PC-9 (cell line): ENCODE measurements around the gene MLST8. TPM values are rescaled to one million over a fixed set of nuclear protein-coding genes. Genes with fewer than 3 reads are reported as not detected.

Source experiments
- BruUV-seq: library from RNA; stranded (reverse); fragments of 400-500 nt; replicated peaks from 2 replicates; lab custom pipeline; 2021; lab: Mats Ljungman, UMichigan
- CTCF ChIA-PET: fragments of 300-600 bp; sonication (Branson Sonifier 250); formaldehyde crosslinking; loops from one replicate; lab custom pipeline; 2022; ENCODE audit warnings: antibody characterized with exemption; lab: Charles Lee
- POLR2A ChIA-PET: fragments of 300-600 bp; sonication (Branson Sonifier 250); formaldehyde crosslinking; loops from one replicate; lab custom pipeline; 2022; ENCODE audit warnings: antibody characterized with exemption; ENCODE audit not compliant: unreplicated experiment; lab: Charles Lee
- DNase-seq, 2 experiments: peaks; one replicate each; pipeline versions ENCODE4 v3.0.0 to v3.0.0-alpha.2; 2015 to 2022; ENCODE audit warnings: mixed read lengths in 1 of 2
- H2AFZ ChIP-seq: fragments of 200-600 bp; sonication (generic); 2 replicates; pipeline ENCODE4 v1.8.1; 2017; ENCODE audit warnings: antibody characterized with exemption
- H3F3A ChIP-seq: fragments of 200-600 bp; sonication (generic); 2 replicates; pipeline ENCODE4 v1.8.1; 2017; ENCODE audit warnings: antibody characterized with exemption, mild to moderate bottlenecking, low read depth; ENCODE audit not compliant: insufficient read depth
- H3K27ac ChIP-seq: fragments of 200-600 bp; sonication (generic); 2 replicates; pipeline ENCODE4 v1.6.1; 2016; ENCODE audit warnings: mixed run types
- H3K27me3 ChIP-seq: fragments of 200-600 bp; sonication (generic); 2 replicates; pipeline ENCODE4 v1.6.1; 2016; ENCODE audit warnings: low read depth, mixed run types; ENCODE audit not compliant: insufficient read depth
- H3K36me3 ChIP-seq: fragments of 200-600 bp; sonication (generic); 2 replicates; pipeline ENCODE4 v1.6.1; 2016; ENCODE audit warnings: low read depth, mixed run types
- H3K4me1 ChIP-seq: fragments of 200-600 bp; sonication (generic); replicated peaks from 2 replicates; pipeline ENCODE4 v1.6.1; 2016; ENCODE audit warnings: mixed run types; ENCODE audit not compliant: insufficient read depth
- H3K4me2 ChIP-seq: fragments of 200-600 bp; sonication (generic); 2 replicates; pipeline ENCODE4 v1.6.1; 2017; ENCODE audit warnings: mixed run types
- H3K4me3 ChIP-seq: fragments of 200-600 bp; sonication (generic); 2 replicates; pipeline ENCODE4 v1.6.1; 2016; ENCODE audit warnings: mixed run types
- H3K79me2 ChIP-seq: fragments of 200-600 bp; sonication (generic); 2 replicates; pipeline ENCODE4 v1.6.1; 2017; ENCODE audit warnings: low read depth, mixed run types
- H3K9me2 ChIP-seq: fragments of 200-600 bp; sonication (generic); 2 replicates; pipeline ENCODE4 v1.8.1; 2017; ENCODE audit warnings: mild to moderate bottlenecking; ENCODE audit not compliant: insufficient read depth
- H3K9me3 ChIP-seq: fragments of 200-600 bp; sonication (generic); 2 replicates; pipeline ENCODE4 v1.8.1; 2016; ENCODE audit warnings: low read depth; ENCODE audit not compliant: insufficient read depth
- H4K20me1 ChIP-seq: fragments of 200-600 bp; sonication (generic); 2 replicates; pipeline ENCODE4 v1.8.1; 2017; ENCODE audit not compliant: insufficient read depth
- EZH2 ChIP-seq: fragments of 200-600 bp; sonication (generic); IDR thresholded peaks from 2 replicates; pipeline ENCODE4 v1.8.0; 2017; ENCODE audit warnings: antibody characterized with exemption, low read depth
- intact Hi-C: fragments of 100-400 bp; cut with micrococcal nuclease; formaldehyde crosslinking; loops from one replicate; pipeline ENCODE4 v1.10.0; 2022; ENCODE audit not compliant: unreplicated experiment
- total RNA-seq: library from RNA; stranded (reverse); gene quantifications from 2 replicates; pipeline ENCODE4 v1.2.3, GENCODE V29; 2021
- TF ChIP-seq, protein P1 (sequence below): fragments of 200-600 bp; sonication (generic); conservative IDR thresholded peaks from 2 replicates; pipeline ENCODE4 v1.6.1; 2017; ENCODE audit warnings: mixed run types, antibody characterized with exemption, mild to moderate bottlenecking, moderate library complexity

Gene MLST8
- total RNA-seq, 1 experiment from 2014 or later, result 66.3 TPM

- CTCF ChIA-PET, result interaction anchor here (0.6 kb wide), 1 partner anchor 29 kb away, joined by 4 read pairs; no protein-coding TSS in a partner anchor
- POLR2A ChIA-PET, result interaction anchor here (0.7 kb wide), 1 partner anchor 221 kb away, joined by 8 read pairs; no protein-coding TSS in a partner anchor
- DNase-seq, result no peak
Measured at GRCh38 chr16:2177561-2177960, 27.7 kb upstream of the MLST8 start.

DNA sequence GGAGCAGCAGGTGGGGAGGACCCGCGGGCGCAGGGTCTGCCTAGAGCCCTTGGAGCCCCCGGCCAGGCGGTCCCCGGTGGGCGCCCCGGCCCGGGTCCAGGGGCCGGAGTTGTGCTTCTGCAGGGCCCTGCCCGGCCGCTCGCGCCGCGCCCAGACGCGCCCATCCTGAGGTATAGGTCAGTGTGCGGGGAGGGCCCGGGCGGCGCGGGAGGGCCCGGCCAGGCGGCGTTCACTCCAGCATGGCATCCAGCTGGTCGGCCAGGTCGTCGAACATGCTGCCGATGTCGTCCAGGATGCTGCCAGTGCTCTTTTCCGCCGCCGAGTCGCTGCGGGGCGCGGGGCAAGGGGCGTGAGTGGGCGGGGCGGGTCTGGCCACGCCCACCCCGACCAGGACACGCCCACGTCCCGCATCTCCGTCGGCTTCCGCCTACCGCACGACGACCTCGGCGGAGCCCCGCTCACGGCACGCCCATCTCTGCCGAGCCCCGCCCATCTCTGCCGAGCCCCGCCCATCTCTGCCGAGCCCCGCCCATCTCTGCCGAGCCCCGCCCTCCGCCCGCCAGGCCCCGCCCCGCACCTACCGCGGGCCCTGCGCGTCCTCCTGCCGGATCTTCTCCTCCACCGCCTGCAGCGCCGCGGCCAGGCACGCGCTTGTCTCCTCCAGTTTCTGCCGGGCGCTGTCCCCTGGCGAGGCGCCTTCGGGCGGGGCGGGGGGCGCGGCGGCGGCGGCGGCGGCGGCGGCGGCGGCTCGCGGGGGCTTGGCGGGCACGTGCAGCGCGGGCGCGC is 26.7 kb upstream of the MLST8 start:
- H4K20me1 ChIP-seq, result 0 out of 2 replicates have a peak, but pooled peaks cover 5% of the 10 kb centered on the region
- BruUV-seq, result no TSS peak
- H3K27me3 ChIP-seq, result no peaks in the 10 kb centered on the region
- H3K4me3 ChIP-seq, result no peak overlapping the region
- intact Hi-C loops, result no loop called here
- no peaks in the 10 kb centered on the region for H3K36me3 ChIP-seq
- H3K9me3 ChIP-seq, result no peaks in the 10 kb centered on the region
- TF ChIP-seq, protein P1, sequence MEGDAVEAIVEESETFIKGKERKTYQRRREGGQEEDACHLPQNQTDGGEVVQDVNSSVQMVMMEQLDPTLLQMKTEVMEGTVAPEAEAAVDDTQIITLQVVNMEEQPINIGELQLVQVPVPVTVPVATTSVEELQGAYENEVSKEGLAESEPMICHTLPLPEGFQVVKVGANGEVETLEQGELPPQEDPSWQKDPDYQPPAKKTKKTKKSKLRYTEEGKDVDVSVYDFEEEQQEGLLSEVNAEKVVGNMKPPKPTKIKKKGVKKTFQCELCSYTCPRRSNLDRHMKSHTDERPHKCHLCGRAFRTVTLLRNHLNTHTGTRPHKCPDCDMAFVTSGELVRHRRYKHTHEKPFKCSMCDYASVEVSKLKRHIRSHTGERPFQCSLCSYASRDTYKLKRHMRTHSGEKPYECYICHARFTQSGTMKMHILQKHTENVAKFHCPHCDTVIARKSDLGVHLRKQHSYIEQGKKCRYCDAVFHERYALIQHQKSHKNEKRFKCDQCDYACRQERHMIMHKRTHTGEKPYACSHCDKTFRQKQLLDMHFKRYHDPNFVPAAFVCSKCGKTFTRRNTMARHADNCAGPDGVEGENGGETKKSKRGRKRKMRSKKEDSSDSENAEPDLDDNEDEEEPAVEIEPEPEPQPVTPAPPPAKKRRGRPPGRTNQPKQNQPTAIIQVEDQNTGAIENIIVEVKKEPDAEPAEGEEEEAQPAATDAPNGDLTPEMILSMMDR, result no peak
- TF ChIP-seq EZH2, result no peak
- CTCF ChIA-PET, result no interaction called here
- H3K79me2 ChIP-seq, result no peaks in the 10 kb centered on the region
- no peaks in the 10 kb centered on the region; the same call in 1 of the 2 replicates for H3F3A ChIP-seq
- POLR2A ChIA-PET, result interaction anchor here (0.7 kb wide), 1 partner anchor 222 kb away, joined by 8 read pairs; no protein-coding TSS in a partner anchor
- DNase-seq, result no peak
- no peak overlapping the region for H3K27ac ChIP-seq
- no peak overlapping the region for H2AFZ ChIP-seq
- H3K4me2 ChIP-seq, result no peak overlapping the region
- H3K4me1 ChIP-seq, result no peaks in the 10 kb centered on the region
- no peaks in the 10 kb centered on the region for H3K9me2 ChIP-seq

More at GRCh38 chr16:2177561-2177960, 27.7 kb upstream of the MLST8 start:
- Histone ChIP-seq H3K4me3 (no peak overlapping the region), H2AFZ (no peak overlapping the region), H3K4me2 (no peak overlapping the region), H3F3A (no peaks in the 10 kb centered on the region; the same call in 1 of the 2 replicates), H3K36me3 (no peaks in the 10 kb centered on the region), H3K79me2 (no peaks in the 10 kb centered on the region), H3K27ac (no peak overlapping the region), H3K4me1 (no peaks in the 10 kb centered on the region), H3K9me2 (no peaks in the 10 kb centered on the region), H4K20me1 (0 out of 2 replicates have a peak, but pooled peaks cover 5% of the 10 kb centered on the region), H3K27me3 (no peaks in the 10 kb centered on the region), H3K9me3 (no peaks in the 10 kb centered on the region)
- TSS peak; percentile 82 for BruUV-seq
- intact Hi-C loops, result no loop called here
- TF ChIP-seq EZH2, result no peak
- TF ChIP-seq, protein P1, result no peak

- TF ChIP-seq, protein P1, result no peak
- TF ChIP-seq EZH2, result no peak
- H3K4me3 ChIP-seq, result no peak overlapping the region
Measured at GRCh38 chr16:2179107-2179501, 26.1 kb upstream of the MLST8 start.

More at GRCh38 chr16:2179107-2179501, 26.1 kb upstream of the MLST8 start:
- Histone ChIP-seq H4K20me1 (0 out of 2 replicates have a peak, but pooled peaks cover 5% of the 10 kb centered on the region), H3K4me2 (no peak overlapping the region), H3K36me3 (no peaks in the 10 kb centered on the region), H2AFZ (no peak overlapping the region), H3F3A (no peaks in the 10 kb centered on the region; the same call in 1 of the 2 replicates), H3K9me2 (no peaks in the 10 kb centered on the region), H3K4me1 (no peaks in the 10 kb centered on the region), H3K27me3 (no peaks in the 10 kb centered on the region), H3K79me2 (no peaks in the 10 kb centered on the region), H3K27ac (no peak overlapping the region), H3K9me3 (no peaks in the 10 kb centered on the region)
- BruUV-seq, result no TSS peak
- DNase-seq, result no peak
- ChIA-PET CTCF (no interaction called here), POLR2A (no interaction called here)
- intact Hi-C loops, result no loop called here
